Astrocyte (in vitro differentiated cells and primary cell): ENCODE results near the gene MEIS3. TPM values are rescaled to one million over a fixed set of nuclear protein-coding genes. Genes with fewer than 3 reads are reported as not detected.

ENCODE experiments used
- DNase-seq: peaks from one replicate; pipeline ENCODE4 v3.0.0-alpha.2; 2010; ENCODE audit warnings: low read depth
- FAIRE-seq: peaks from 2 replicates; lab custom pipeline; 2011; peaks lifted over from hg19 to GRCh38; lab: Jason Lieb, UNC
- H2AFZ ChIP-seq: 2 replicates; pipeline ENCODE4 v1.6.0; 2012; ENCODE audit warnings: low read depth, low read length, inconsistent platforms
- H3K27ac ChIP-seq: 2 replicates; pipeline ENCODE4 v1.5.1; 2011; ENCODE audit warnings: low read depth, low read length, inconsistent platforms
- H3K27me3 ChIP-seq: 2 replicates; pipeline ENCODE4 v1.6.0; 2011; ENCODE audit warnings: low read length, inconsistent platforms; ENCODE audit not compliant: insufficient read depth
- H3K36me3 ChIP-seq: 2 replicates; pipeline ENCODE4 v1.5.1; 2011; ENCODE audit warnings: low read length, inconsistent platforms; ENCODE audit not compliant: insufficient read depth
- H3K4me1 ChIP-seq: 2 replicates; pipeline ENCODE4 v1.5.1; 2011; ENCODE audit warnings: low read length, inconsistent platforms; ENCODE audit not compliant: insufficient read depth
- H3K4me2 ChIP-seq: 2 replicates; pipeline ENCODE4 v1.6.0; 2012; ENCODE audit warnings: low read length, inconsistent platforms
- H3K4me3 ChIP-seq: 2 replicates; pipeline ENCODE4 v1.5.1; 2011; ENCODE audit warnings: low read depth, mild to moderate bottlenecking, low read length, inconsistent platforms; ENCODE audit not compliant: insufficient read depth
- H3K79me2 ChIP-seq: 2 replicates; pipeline ENCODE4 v1.6.0; 2012; ENCODE audit warnings: mild to moderate bottlenecking, low read length, inconsistent platforms; ENCODE audit not compliant: insufficient read depth
- H3K9ac ChIP-seq: 2 replicates; pipeline ENCODE4 v1.6.0; 2012; ENCODE audit warnings: mild to moderate bottlenecking, low read length, inconsistent platforms
- H3K9me3 ChIP-seq: 2 replicates; pipeline ENCODE4 v1.5.1; 2012; ENCODE audit warnings: low read depth, mild to moderate bottlenecking, low read length, inconsistent platforms; ENCODE audit not compliant: insufficient read depth
- H4K20me1 ChIP-seq: 2 replicates; pipeline ENCODE4 v1.6.0; 2012; ENCODE audit warnings: low read length, inconsistent platforms; ENCODE audit not compliant: insufficient read depth
- H3K27ac Mint-ChIP-seq: one replicate; pipeline ENCODE4 v1.8.0; 2021; ENCODE audit warnings: mild to moderate bottlenecking, mixed read lengths; ENCODE audit not compliant: unreplicated experiment
- H3K27me3 Mint-ChIP-seq: one replicate; pipeline ENCODE4 v1.8.0; 2021; ENCODE audit warnings: low read depth, mixed read lengths; ENCODE audit not compliant: unreplicated experiment
- H3K36me3 Mint-ChIP-seq: one replicate; pipeline ENCODE4 v1.8.0; 2021; ENCODE audit warnings: low read depth, mixed read lengths; ENCODE audit not compliant: unreplicated experiment
- H3K4me1 Mint-ChIP-seq: one replicate; pipeline ENCODE4 v1.8.0; 2021; ENCODE audit warnings: low read depth, mixed read lengths; ENCODE audit not compliant: unreplicated experiment
- H3K4me3 Mint-ChIP-seq: one replicate; pipeline ENCODE4 v1.8.0; 2021; ENCODE audit warnings: mild to moderate bottlenecking, moderate library complexity, mixed read lengths; ENCODE audit not compliant: unreplicated experiment
- H3K9me3 Mint-ChIP-seq: one replicate; pipeline ENCODE4 v1.8.0; 2021; ENCODE audit warnings: mild to moderate bottlenecking, mixed read lengths; ENCODE audit not compliant: unreplicated experiment
- EZH2 ChIP-seq: IDR thresholded peaks from 2 replicates; pipeline ENCODE4 v1.6.1; 2012; ENCODE audit warnings: mild to moderate bottlenecking, low read length, inconsistent platforms; ENCODE audit not compliant: insufficient read depth
- total RNA-seq: library from RNA; stranded (reverse); gene quantifications from 2 replicates; pipeline ENCODE4 v1.2.1, GENCODE V29; 2021
- TF ChIP-seq, protein P1 (sequence below): IDR thresholded peaks from 2 replicates; pipeline ENCODE4 v1.5.1; 2011; ENCODE audit warnings: low read depth, mild to moderate bottlenecking, inconsistent platforms, low read length, moderate library complexity; ENCODE audit not compliant: insufficient read depth

The MEIS3 gene
- total RNA-seq, 1 donor from 2014 or later: 71.1 TPM

- no peak overlapping the region for H3K4me3 Mint-ChIP-seq
- H3K4me1 Mint-ChIP-seq: no peaks in the 10 kb centered on the region
- Histone ChIP-seq H3K27me3 (no peaks in the 10 kb centered on the region), H3K4me3 (no peak overlapping the region), H3K79me2 (peaks cover 27% of the 10 kb centered on the region), H3K4me2 (no peak overlapping the region), H3K27ac (no peak overlapping the region), H3K9ac (no peak overlapping the region), H2AFZ (no peak overlapping the region), H3K9me3 (peaks cover 2% of the 10 kb centered on the region), H3K36me3 (peaks cover 42% of the 10 kb centered on the region), H3K4me1 (no peaks in the 10 kb centered on the region), H4K20me1 (peaks cover 22% of the 10 kb centered on the region)
- H3K27ac Mint-ChIP-seq: no peak overlapping the region
- no peak for DNase-seq
- no peak for FAIRE-seq
- TF ChIP-seq, protein P1, sequence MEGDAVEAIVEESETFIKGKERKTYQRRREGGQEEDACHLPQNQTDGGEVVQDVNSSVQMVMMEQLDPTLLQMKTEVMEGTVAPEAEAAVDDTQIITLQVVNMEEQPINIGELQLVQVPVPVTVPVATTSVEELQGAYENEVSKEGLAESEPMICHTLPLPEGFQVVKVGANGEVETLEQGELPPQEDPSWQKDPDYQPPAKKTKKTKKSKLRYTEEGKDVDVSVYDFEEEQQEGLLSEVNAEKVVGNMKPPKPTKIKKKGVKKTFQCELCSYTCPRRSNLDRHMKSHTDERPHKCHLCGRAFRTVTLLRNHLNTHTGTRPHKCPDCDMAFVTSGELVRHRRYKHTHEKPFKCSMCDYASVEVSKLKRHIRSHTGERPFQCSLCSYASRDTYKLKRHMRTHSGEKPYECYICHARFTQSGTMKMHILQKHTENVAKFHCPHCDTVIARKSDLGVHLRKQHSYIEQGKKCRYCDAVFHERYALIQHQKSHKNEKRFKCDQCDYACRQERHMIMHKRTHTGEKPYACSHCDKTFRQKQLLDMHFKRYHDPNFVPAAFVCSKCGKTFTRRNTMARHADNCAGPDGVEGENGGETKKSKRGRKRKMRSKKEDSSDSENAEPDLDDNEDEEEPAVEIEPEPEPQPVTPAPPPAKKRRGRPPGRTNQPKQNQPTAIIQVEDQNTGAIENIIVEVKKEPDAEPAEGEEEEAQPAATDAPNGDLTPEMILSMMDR: no peak
- no peak for TF ChIP-seq EZH2
- H3K36me3 Mint-ChIP-seq: peaks cover 38% of the 10 kb centered on the region
- H3K27me3 Mint-ChIP-seq: no peaks in the 10 kb centered on the region
- H3K9me3 Mint-ChIP-seq: no peaks in the 10 kb centered on the region
Measured at GRCh38 chr19:47357788-47358680, 61.3 kb downstream of the MEIS3 start.

GRCh38 chr19:47356900-47357299 lies 62.4 kb downstream of the MEIS3 start:
- TF ChIP-seq EZH2: no peak
- TF ChIP-seq, protein P1: no peak
- H3K36me3 Mint-ChIP-seq: peaks cover 48% of the 10 kb centered on the region
- peaks cover 40% of the 10 kb centered on the region for H3K36me3 ChIP-seq

GRCh38 chr19:47353307-47353712 lies 66.0 kb downstream of the MEIS3 start:
- H3K4me2 ChIP-seq: no peak overlapping the region
- DNase-seq: no peak
- no peak overlapping the region for H3K9ac ChIP-seq
- H3K27me3 ChIP-seq: no peaks in the 10 kb centered on the region
- FAIRE-seq: no peak
- peaks cover 6% of the 10 kb centered on the region for H3K4me1 ChIP-seq
- Mint-ChIP-seq H3K4me1 (peaks cover 11% of the 10 kb centered on the region), H3K27ac (no peak overlapping the region), H3K36me3 (peaks cover 46% of the 10 kb centered on the region), H3K4me3 (no peak overlapping the region), H3K9me3 (peaks cover 3% of the 10 kb centered on the region), H3K27me3 (no peaks in the 10 kb centered on the region)
- peaks cover 20% of the 10 kb centered on the region for H4K20me1 ChIP-seq
- no peak overlapping the region for H2AFZ ChIP-seq
- peaks cover 52% of the 10 kb centered on the region for H3K79me2 ChIP-seq
- no peak for TF ChIP-seq EZH2
- peaks cover 2% of the 10 kb centered on the region for H3K9me3 ChIP-seq
- H3K4me3 ChIP-seq: no peak overlapping the region
- H3K27ac ChIP-seq: no peak overlapping the region
- peaks cover 24% of the 10 kb centered on the region for H3K36me3 ChIP-seq

More at GRCh38 chr19:47356900-47357299, 62.4 kb downstream of the MEIS3 start:
- Histone ChIP-seq H3K4me3 (no peak overlapping the region), H3K9me3 (peaks cover 2% of the 10 kb centered on the region), H3K27ac (no peak overlapping the region), H2AFZ (no peak overlapping the region), H4K20me1 (peaks cover 23% of the 10 kb centered on the region), H3K27me3 (no peaks in the 10 kb centered on the region), H3K9ac (no peak overlapping the region), H3K79me2 (peaks cover 37% of the 10 kb centered on the region), H3K4me1 (no peaks in the 10 kb centered on the region), H3K4me2 (no peak overlapping the region)
- Mint-ChIP-seq H3K9me3 (no peaks in the 10 kb centered on the region), H3K27ac (no peak overlapping the region), H3K4me3 (no peak overlapping the region), H3K27me3 (no peaks in the 10 kb centered on the region), H3K4me1 (no peaks in the 10 kb centered on the region)
- no peak for FAIRE-seq
- DNase-seq: no peak

Other genes starting within 250 kb of the MEIS3 start
- 43.5 and 54.6 TPM in 2 replicates for gene BBC3, start 188.3 kb downstream of the MEIS3 start, total RNA-seq
- 44.6 and 45.5 TPM in 2 replicates for gene CCDC9, start 163.0 kb downstream of the MEIS3 start, total RNA-seq
- gene INAFM1, start 144.6 kb downstream of the MEIS3 start, total RNA-seq: 23.6 and 25.7 TPM in 2 replicates
- 4.6 and 5.2 TPM in 2 replicates for gene C5AR1, start 109.7 kb downstream of the MEIS3 start, total RNA-seq
- not detected in 2 replicates for gene C5AR2, start 87.4 kb downstream of the MEIS3 start, total RNA-seq
- 13.9 and 17.7 TPM in 2 replicates for gene DHX34, start 70.2 kb downstream of the MEIS3 start, total RNA-seq
- 3.3 and 9.6 TPM in 2 replicates for gene SLC8A2, start 52.4 kb upstream of the MEIS3 start, total RNA-seq
- 13.2 and 15.9 TPM in 2 replicates for gene KPTN, start 64.7 kb upstream of the MEIS3 start, total RNA-seq
- 122 and 132 TPM in 2 replicates for gene NAPA, start 95.5 kb upstream of the MEIS3 start, total RNA-seq
- not detected in 2 replicates for gene ZNF541, start 153.6 kb upstream of the MEIS3 start, total RNA-seq
- 16.5 and 20.7 TPM in 2 replicates for gene BICRA, start 189.6 kb upstream of the MEIS3 start, total RNA-seq